Panc1 (cell line): Measurements from ENCODE around the gene KCNB1. TPM values are rescaled to one million over a fixed set of nuclear protein-coding genes. Genes with fewer than 3 reads are reported as not detected.

Experiments
- ATAC-seq: fragments of 200-7000 bp; cut with Tn5 transposase; 2 replicates; pipeline ENCODE4 v1.9.1; 2020; ENCODE audit warnings: mild to moderate bottlenecking, moderate library complexity
- BruUV-seq: library from RNA; stranded (reverse); fragments of 400-500 nt; replicated peaks from 2 replicates; lab custom pipeline; 2021; lab: Mats Ljungman, UMichigan
- CTCF ChIA-PET: fragments of 300-600 bp; sonication (Branson Sonifier 250); formaldehyde crosslinking; loops from one replicate; lab custom pipeline; 2022; ENCODE audit warnings: antibody characterized with exemption; lab: Charles Lee
- POLR2A ChIA-PET: fragments of 300-600 bp; sonication (Branson Sonifier 250); formaldehyde crosslinking; loops from one replicate; lab custom pipeline; 2022; ENCODE audit warnings: antibody characterized with exemption; lab: Charles Lee
- DNase-seq: peaks from one replicate; pipeline ENCODE4 v3.0.0-alpha.2; 2010; ENCODE audit warnings: low read depth, low spot score
- H3K27ac ChIP-seq: 2 replicates; pipeline ENCODE4 v1.5.1; 2011; ENCODE audit warnings: mild to moderate bottlenecking, low read length, inconsistent platforms
- H3K27me3 ChIP-seq: fragments of 200-500 bp; sonication (Bioruptor generic); 2 replicates; pipeline ENCODE4 v1.6.0; 2014; ENCODE audit warnings: low read length, inconsistent platforms; ENCODE audit not compliant: control insufficient read depth, insufficient read depth
- H3K36me3 ChIP-seq: fragments of 200-500 bp; sonication (Bioruptor generic); 2 replicates; pipeline ENCODE4 v1.5.1; 2014; ENCODE audit warnings: inconsistent platforms, mild to moderate bottlenecking, low read length, moderate library complexity; ENCODE audit not compliant: control insufficient read depth, insufficient read depth
- H3K4me1 ChIP-seq: 2 replicates; pipeline ENCODE4 v1.5.1; 2011; ENCODE audit warnings: inconsistent platforms, mild to moderate bottlenecking, low read length, moderate library complexity; ENCODE audit not compliant: control insufficient read depth, insufficient read depth
- H3K4me3 ChIP-seq, 2 experiments: 2 replicates each; pipeline ENCODE4 v1.5.1; 2011 to 2012; ENCODE audit warnings: low read depth in 2 of 2, low read length in 2 of 2, mild to moderate bottlenecking in 2 of 2, inconsistent platforms in 1 of 2, moderate library complexity in 1 of 2
- H3K9me3 ChIP-seq: fragments of 200-500 bp; sonication (Bioruptor generic); 2 replicates; pipeline ENCODE4 v1.5.1; 2014; ENCODE audit warnings: low read depth, mild to moderate bottlenecking, inconsistent platforms, low read length, moderate library complexity; ENCODE audit not compliant: control insufficient read depth, insufficient read depth
- POLR2AphosphoS5 ChIP-seq: IDR thresholded peaks from 2 replicates; pipeline ENCODE4 v1.6.1; 2012; ENCODE audit warnings: mild to moderate bottlenecking, low read depth, low read length, moderate library complexity
- SIN3A ChIP-seq: IDR thresholded peaks from 2 replicates; pipeline ENCODE4 v1.6.1; 2012; ENCODE audit warnings: low read depth, mild to moderate bottlenecking, low read length, moderate library complexity, borderline replicate concordance; ENCODE audit not compliant: insufficient read depth
- TCF7L2 ChIP-seq: IDR thresholded peaks from 2 replicates; pipeline ENCODE4 v1.6.1; 2011; ENCODE audit warnings: mild to moderate bottlenecking, low read depth, low read length, inconsistent platforms
- in situ Hi-C: cut with HindIII; loops from 2 replicates; pipeline ENCODE4 v1.10.0; 2016; ENCODE audit warnings: low sequenced_read_pairs, low pct_unique_long_range_greater_than_20kb
- intact Hi-C: fragments of 100-400 bp; cut with micrococcal nuclease; formaldehyde crosslinking; loops from one replicate; pipeline ENCODE4 v1.10.0; 2022; ENCODE audit not compliant: unreplicated experiment
- total RNA-seq: library from RNA; stranded (reverse); gene quantifications from one replicate; pipeline ENCODE4 v1.2.1, GENCODE V29; 2021; ENCODE audit not compliant: unreplicated experiment
- TF ChIP-seq, protein P1 (sequence below): fragments of 450-650 bp; IDR thresholded peaks from 2 replicates; pipeline ENCODE4 v1.5.1; 2017; ENCODE audit warnings: mild to moderate bottlenecking
- TF ChIP-seq, protein P2 (sequence below), 2 experiments: IDR thresholded peaks; 2 replicates each; pipeline ENCODE4 v1.6.1; 2011 to 2012; ENCODE audit warnings: low read depth in 2 of 2, control low read depth in 1 of 2, low read length in 1 of 2, mild to moderate bottlenecking in 1 of 2, moderate library complexity in 1 of 2; ENCODE audit not compliant: insufficient read depth in 1 of 2

The KCNB1 gene
- total RNA-seq, 1 experiment from 2014 or later = 11.1 TPM

DNA sequence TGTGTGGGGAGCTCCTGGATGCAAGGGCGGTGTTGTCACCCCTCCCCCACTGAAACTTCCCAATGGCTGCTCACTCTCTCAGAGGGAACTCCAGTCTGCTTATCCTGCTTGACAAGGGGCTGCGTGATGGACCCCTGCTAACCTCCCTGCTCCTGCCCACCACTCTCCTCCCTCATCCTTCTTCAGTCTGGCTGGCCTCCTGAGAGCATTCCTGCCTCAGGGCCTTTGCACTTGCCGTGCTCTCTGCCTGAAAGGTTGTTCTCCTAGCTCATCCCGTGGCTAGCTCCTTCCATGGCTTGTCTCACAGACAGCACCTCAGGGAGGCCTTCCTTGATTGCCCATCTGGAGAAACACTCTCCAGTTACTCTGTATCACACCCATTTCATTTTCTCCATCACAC is 130.7 kb downstream of the KCNB1 start:
- ATAC-seq = no peak
- TF ChIP-seq TCF7L2 (no peak), SIN3A (no peak), POLR2AphosphoS5 (no peak)
- TF ChIP-seq, protein P1, sequence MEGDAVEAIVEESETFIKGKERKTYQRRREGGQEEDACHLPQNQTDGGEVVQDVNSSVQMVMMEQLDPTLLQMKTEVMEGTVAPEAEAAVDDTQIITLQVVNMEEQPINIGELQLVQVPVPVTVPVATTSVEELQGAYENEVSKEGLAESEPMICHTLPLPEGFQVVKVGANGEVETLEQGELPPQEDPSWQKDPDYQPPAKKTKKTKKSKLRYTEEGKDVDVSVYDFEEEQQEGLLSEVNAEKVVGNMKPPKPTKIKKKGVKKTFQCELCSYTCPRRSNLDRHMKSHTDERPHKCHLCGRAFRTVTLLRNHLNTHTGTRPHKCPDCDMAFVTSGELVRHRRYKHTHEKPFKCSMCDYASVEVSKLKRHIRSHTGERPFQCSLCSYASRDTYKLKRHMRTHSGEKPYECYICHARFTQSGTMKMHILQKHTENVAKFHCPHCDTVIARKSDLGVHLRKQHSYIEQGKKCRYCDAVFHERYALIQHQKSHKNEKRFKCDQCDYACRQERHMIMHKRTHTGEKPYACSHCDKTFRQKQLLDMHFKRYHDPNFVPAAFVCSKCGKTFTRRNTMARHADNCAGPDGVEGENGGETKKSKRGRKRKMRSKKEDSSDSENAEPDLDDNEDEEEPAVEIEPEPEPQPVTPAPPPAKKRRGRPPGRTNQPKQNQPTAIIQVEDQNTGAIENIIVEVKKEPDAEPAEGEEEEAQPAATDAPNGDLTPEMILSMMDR = no peak
- TF ChIP-seq, protein P2, sequence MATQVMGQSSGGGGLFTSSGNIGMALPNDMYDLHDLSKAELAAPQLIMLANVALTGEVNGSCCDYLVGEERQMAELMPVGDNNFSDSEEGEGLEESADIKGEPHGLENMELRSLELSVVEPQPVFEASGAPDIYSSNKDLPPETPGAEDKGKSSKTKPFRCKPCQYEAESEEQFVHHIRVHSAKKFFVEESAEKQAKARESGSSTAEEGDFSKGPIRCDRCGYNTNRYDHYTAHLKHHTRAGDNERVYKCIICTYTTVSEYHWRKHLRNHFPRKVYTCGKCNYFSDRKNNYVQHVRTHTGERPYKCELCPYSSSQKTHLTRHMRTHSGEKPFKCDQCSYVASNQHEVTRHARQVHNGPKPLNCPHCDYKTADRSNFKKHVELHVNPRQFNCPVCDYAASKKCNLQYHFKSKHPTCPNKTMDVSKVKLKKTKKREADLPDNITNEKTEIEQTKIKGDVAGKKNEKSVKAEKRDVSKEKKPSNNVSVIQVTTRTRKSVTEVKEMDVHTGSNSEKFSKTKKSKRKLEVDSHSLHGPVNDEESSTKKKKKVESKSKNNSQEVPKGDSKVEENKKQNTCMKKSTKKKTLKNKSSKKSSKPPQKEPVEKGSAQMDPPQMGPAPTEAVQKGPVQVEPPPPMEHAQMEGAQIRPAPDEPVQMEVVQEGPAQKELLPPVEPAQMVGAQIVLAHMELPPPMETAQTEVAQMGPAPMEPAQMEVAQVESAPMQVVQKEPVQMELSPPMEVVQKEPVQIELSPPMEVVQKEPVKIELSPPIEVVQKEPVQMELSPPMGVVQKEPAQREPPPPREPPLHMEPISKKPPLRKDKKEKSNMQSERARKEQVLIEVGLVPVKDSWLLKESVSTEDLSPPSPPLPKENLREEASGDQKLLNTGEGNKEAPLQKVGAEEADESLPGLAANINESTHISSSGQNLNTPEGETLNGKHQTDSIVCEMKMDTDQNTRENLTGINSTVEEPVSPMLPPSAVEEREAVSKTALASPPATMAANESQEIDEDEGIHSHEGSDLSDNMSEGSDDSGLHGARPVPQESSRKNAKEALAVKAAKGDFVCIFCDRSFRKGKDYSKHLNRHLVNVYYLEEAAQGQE (IDR thresholded peaks at IDR 0.05; ENCODE audit: insufficient read depth in 1 of 2, low read depth in 2 of 2, low read length in 1 of 2) = no peak
- POLR2A ChIA-PET = no interaction called here
- no peaks in the 10 kb centered on the region for H3K36me3 ChIP-seq
- no peak for DNase-seq
- H3K27me3 ChIP-seq = no peaks in the 10 kb centered on the region
- BruUV-seq = no TSS peak
- CTCF ChIA-PET = no interaction called here
- no peak overlapping the region for H3K4me3 ChIP-seq
- intact Hi-C loops (no loop called here), in situ Hi-C loops (no loop called here)
- no peaks in the 10 kb centered on the region for H3K9me3 ChIP-seq
- no peaks in the 10 kb centered on the region for H3K4me1 ChIP-seq
- H3K27ac ChIP-seq = 0 out of 2 replicates have a peak overlapping the region, but pooled peaks have one; percentile 2

DNA sequence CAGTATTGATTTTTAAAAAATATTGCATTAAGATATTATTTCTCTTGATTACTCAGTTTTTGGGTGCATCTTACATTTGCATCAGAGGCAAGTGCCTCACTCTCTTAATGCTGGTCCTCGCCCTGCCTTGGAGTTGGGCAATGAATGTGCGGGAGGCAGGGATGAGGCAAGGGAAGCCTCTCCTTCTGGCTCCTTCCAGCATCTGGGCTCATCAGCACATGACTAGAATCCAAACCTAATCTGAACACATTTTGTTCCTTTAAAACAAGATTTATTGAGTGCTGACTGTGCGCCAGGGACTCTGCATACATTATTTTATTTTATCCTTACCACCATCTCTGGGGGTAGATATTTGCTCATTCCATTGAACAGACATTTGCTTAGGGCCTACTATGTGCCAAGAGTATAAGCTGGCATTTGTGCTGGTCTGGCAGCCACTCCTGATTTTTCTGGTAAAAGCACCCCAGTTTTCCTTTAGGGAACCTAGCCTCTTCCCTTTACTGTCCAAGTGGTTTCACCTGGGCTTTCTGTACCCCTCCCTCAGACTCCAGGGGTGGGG is 132.7 kb downstream of the KCNB1 start:
- Histone ChIP-seq H3K27ac (no peak overlapping the region), H3K27me3 (no peaks in the 10 kb centered on the region), H3K4me1 (0 out of 2 replicates have a peak, but pooled peaks cover 3% of the 10 kb centered on the region), H3K4me3 (no peak overlapping the region), H3K36me3 (no peaks in the 10 kb centered on the region), H3K9me3 (no peaks in the 10 kb centered on the region)
- TF ChIP-seq, protein P2 (IDR thresholded peaks at IDR 0.05; ENCODE audit: insufficient read depth in 1 of 2, low read depth in 2 of 2, low read length in 1 of 2) = no peak
- TF ChIP-seq, protein P1 = no peak
- TF ChIP-seq POLR2AphosphoS5 = no peak
- no TSS peak for BruUV-seq
- in situ Hi-C loops (no loop called here), intact Hi-C loops (no loop called here)
- POLR2A ChIA-PET = no interaction called here
- CTCF ChIA-PET = no interaction called here
- ATAC-seq = no peak
- DNase-seq = no peak
